Urinary bladder (tissue), 4 donors: ENCODE measurements around the gene BCL2L14. TPM values are rescaled to one million over a fixed set of nuclear protein-coding genes. Genes with fewer than 3 reads are reported as not detected.
"Not testable (repeated sequence)": the region's sequence is repeated elsewhere in the genome, so short reads cannot be mapped to it uniquely, and the experiment has no call there.

Experiments
- DNase-seq: peaks from one replicate; pipeline ENCODE4 v3.0.0-alpha.2; 2015; ENCODE audit errors: extremely low spot score
- H3K27ac ChIP-seq: one replicate; pipeline ENCODE4 v1.5.1; 2013; ENCODE audit warnings: low read depth, mild to moderate bottlenecking, moderate library complexity
- H3K36me3 ChIP-seq: one replicate; pipeline ENCODE4 v1.6.1; 2013; ENCODE audit warnings: mild to moderate bottlenecking, moderate library complexity; ENCODE audit not compliant: insufficient read depth
- H3K4me1 ChIP-seq: one replicate; pipeline ENCODE4 v1.6.1; 2013; ENCODE audit warnings: mild to moderate bottlenecking, moderate library complexity; ENCODE audit not compliant: insufficient read depth
- H3K4me3 ChIP-seq: one replicate; pipeline ENCODE4 v1.5.1; 2013; ENCODE audit warnings: low read depth, low read length
- WGBS: extraction: QIAGEN DNeasy Blood & Tissue Kit; methylation state at CpG from one replicate; pipeline ENCODE4 v1.1.7; 2013; 5-methylcytosine and 5-hydroxymethylcytosine counted together
- polyA plus RNA-seq: library from polyadenylated mRNA; stranded (reverse); fragments of 200-250 nt; gene quantifications from one replicate; pipeline ENCODE4 v1.2.3, GENCODE V29; 2013
- total RNA-seq: library from RNA; depleted of rRNA; stranded (reverse); fragments of >200 nt; gene quantifications from one replicate; pipeline ENCODE4 v1.2.3, GENCODE V29; 2014
- donor health status: healthy with polysubstance abuse.
- donor health status: healthy.

Gene BCL2L14
- total and polyA plus RNA-seq, 2 donors, result 0.63 to 3.4 TPM

DNA sequence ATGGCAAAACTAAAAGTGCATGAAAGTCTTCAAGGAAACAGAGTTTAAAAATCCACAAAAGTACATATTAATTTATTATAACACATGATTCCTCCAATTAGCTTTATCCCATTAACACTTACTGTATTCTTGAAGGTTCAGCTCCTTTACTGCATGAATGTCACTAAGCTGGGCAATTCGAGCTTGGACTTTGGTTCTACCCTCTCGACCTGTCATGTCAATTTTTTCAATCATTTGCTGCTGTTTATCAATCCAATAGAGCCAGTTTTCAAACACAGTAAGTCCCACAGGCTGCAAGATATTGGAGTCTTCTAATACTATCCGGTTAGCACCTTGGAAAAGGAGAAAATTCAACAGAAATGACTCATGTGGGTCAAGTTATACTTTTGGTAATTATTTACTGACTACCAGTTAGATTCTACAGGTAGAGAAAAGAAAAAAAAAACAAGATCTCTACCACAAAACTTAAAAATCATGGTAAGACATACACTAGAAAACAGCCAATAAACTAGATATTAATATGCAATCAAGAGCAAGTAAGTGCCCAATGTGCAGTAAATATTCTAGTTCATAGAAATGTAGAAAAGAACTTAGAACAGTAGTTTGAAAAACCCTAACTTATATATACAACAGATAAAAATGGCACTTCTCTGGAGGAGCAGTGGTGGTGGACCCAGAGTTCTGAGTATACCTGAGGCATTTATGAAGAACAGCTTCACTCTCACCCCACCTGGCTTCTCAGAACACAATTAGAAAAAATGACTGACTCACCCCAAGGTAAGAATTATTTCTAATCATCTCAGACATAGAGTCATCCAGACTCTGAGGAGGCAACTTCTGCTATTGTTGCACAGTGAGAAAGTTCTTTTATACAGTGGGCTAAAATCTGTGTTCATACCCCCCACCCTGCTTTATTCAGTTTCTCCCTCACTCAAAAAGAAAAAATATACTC, 67.7 kb downstream of the BCL2L14 start:
- H3K27ac ChIP-seq, result no peak overlapping the region
- WGBS, result 95% methylated on average over 3 of the region's 3 CpGs
- no peak overlapping the region for H3K4me3 ChIP-seq
- no peak for DNase-seq
- H3K4me1 ChIP-seq, result no peaks in the 10 kb centered on the region
- no peaks in the 10 kb centered on the region for H3K36me3 ChIP-seq

DNA sequence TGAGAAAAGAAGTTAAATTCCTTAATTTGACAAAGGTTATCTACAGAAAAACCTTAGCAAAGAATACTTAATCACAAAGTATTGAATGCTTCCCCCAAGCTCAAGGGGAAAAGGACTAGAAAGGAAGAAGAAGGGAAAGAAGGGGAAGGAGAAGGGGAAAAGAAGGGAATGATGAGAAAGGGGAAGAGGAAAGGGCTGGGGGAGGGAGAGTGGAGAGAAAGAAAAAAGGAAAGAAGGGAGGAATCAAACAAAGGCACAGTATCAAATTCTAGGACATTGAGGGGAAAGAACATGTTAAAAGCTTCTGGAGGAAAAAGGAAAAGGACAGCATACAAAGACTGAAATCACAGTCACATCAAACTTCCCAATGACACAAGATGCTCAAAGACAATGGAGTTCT, 70.3 kb downstream of the BCL2L14 start:
- DNase-seq, result no peak
- Histone ChIP-seq H3K4me1 (no peaks in the 10 kb centered on the region), H3K4me3 (no peak overlapping the region), H3K27ac (no peak overlapping the region), H3K36me3 (no peaks in the 10 kb centered on the region)

DNA sequence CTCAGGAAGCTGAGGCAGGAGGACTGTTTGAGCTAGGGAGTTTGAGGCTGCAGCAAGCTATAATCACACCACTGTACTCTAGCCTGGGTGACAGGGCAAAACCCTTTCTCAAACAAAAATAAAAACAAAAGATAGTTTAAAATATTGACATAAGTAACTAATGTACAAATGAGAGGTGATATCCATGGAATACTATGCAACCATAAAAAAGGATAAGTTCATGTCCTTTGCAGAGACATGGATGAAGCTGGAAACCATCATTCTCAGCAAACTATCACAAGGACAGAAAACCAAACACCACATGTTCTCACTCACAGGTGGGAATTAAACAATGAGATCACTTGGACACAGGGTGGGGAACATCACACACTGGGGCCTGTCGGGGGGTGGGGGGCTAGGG, 73.8 kb downstream of the BCL2L14 start:
- DNase-seq, H3K4me3 ChIP-seq, H3K36me3 ChIP-seq, H3K27ac ChIP-seq, H3K4me1 ChIP-seq: not testable (repeated sequence)
- WGBS, result 63% methylated on average over 1 of the region's 1 CpG

GRCh38 chr12:12147111-12147510, 76.4 kb downstream of the BCL2L14 start:
- 89% methylated on average over 6 of the region's 6 CpGs for WGBS
- Histone ChIP-seq H3K36me3 (peaks cover 2% of the 10 kb centered on the region), H3K27ac (no peak overlapping the region), H3K4me3 (no peak overlapping the region), H3K4me1 (no peaks in the 10 kb centered on the region)
- DNase-seq, result no peak

Other genes starting within 250 kb of the BCL2L14 start
- 98.3 TPM for gene LRP6, start 196.1 kb downstream of the BCL2L14 start, total RNA-seq
- 15.4 TPM for gene LRP6, start 196.1 kb downstream of the BCL2L14 start, polyA plus RNA-seq